ENCODE data around the gene GJD2. TPM values are rescaled to one million over a fixed set of nuclear protein-coding genes. Genes with fewer than 3 reads are reported as not detected.
A peak's percentile ranks its signal among the peaks of the same experiment; 100 is the strongest.

GJD2 gene
- total RNA-seq, 1 donor from 2014 or later = not detected

DNA sequence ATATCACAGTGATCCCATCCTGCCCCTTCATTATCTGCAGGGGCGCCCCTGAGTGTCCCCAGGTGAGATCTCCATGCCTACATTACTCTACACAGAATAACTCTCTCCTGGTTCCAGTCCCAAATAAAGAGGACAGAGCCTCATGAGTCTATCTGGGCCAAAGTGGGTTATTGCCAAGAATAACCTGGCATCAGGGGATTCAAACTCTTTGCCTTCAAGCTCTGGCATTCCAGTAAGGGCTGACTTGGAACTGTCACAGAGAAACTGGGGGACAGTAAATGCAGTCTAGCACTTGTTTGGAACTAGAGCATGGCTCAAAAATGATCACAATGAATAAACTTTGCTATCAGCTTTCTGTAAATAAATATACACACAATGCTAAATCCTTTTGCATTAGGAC, 30.3 kb downstream of the GJD2 start:
- Mint-ChIP-seq H3K4me1 (peaks cover 19% of the 10 kb centered on the region), H3K9me3 (peaks cover 4% of the 10 kb centered on the region), H3K36me3 (no peaks in the 10 kb centered on the region), H3K27me3 (ENCODE audit: low read depth) (no peaks in the 10 kb centered on the region), H3K27ac (no peak overlapping the region), H3K4me3 (no peak overlapping the region)
- no peak for DNase-seq (ENCODE audit: low spot score in 2 of 2, unreplicated experiment in 2 of 2)
- TF ChIP-seq, protein P1, sequence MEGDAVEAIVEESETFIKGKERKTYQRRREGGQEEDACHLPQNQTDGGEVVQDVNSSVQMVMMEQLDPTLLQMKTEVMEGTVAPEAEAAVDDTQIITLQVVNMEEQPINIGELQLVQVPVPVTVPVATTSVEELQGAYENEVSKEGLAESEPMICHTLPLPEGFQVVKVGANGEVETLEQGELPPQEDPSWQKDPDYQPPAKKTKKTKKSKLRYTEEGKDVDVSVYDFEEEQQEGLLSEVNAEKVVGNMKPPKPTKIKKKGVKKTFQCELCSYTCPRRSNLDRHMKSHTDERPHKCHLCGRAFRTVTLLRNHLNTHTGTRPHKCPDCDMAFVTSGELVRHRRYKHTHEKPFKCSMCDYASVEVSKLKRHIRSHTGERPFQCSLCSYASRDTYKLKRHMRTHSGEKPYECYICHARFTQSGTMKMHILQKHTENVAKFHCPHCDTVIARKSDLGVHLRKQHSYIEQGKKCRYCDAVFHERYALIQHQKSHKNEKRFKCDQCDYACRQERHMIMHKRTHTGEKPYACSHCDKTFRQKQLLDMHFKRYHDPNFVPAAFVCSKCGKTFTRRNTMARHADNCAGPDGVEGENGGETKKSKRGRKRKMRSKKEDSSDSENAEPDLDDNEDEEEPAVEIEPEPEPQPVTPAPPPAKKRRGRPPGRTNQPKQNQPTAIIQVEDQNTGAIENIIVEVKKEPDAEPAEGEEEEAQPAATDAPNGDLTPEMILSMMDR (IDR thresholded peaks at IDR 0.05; ENCODE audit: unreplicated experiment) = no peak

DNA sequence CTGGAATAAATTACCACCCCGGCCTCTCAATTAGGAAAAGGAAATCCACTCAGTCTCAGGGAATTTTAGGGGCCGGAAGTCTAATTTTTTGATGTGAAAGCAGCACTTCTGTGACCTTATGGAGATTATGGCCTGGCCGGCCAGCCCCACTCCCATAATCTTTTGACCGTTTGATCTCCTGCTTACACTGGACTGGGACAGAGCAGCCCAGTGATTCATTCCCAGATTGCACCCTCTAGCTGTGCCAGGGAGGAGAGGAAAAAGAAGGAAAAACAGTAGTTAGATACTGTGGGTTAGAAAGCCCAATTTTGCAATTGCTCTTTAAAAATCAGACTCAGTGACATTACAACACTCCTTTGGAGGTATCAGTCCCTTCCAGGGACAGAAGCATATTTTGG, 32.4 kb downstream of the GJD2 start:
- H3K9me3 Mint-ChIP-seq = no peaks in the 10 kb centered on the region
- no peaks in the 10 kb centered on the region for H3K27me3 Mint-ChIP-seq (ENCODE audit: low read depth)
- H3K36me3 Mint-ChIP-seq = no peaks in the 10 kb centered on the region
- H3K27ac Mint-ChIP-seq = peak overlapping the region; percentile 86
- no peak for DNase-seq (ENCODE audit: low spot score in 2 of 2, unreplicated experiment in 2 of 2)
- peaks cover 27% of the 10 kb centered on the region for H3K4me1 Mint-ChIP-seq
- TF ChIP-seq, protein P1 (IDR thresholded peaks at IDR 0.05; ENCODE audit: unreplicated experiment) = no peak
- H3K4me3 Mint-ChIP-seq = peak overlapping the region; percentile 58

DNA sequence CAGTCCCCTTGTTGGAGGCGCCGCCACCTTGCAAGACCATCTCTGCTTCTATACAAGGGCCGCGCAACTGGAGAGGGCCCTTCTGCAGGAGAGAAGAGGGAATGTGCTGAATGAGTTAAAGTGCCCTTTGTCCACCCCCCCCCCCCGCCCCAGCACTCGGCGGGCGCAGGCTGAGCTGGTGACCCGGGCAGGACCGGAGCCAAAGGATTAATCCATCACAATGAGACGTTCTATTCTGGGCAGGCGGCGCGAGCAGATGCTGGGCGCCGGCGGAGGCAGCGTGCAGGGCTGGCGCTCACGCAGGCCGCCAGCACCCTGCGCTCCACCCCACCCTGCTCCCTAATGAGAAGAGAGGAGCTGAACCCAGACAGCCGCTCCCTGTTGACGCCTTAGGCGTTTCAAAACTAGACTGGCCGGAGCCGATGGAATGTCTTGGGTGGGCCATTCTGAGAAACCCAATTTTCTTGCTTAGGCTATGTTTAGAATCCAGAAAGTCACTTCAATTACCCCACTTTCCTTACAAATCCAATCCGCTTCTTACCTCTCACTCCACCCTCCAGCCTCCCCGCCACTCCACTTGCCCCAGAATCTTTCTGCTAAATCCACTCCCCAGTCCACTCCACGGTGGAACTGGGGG, 32.9 kb downstream of the GJD2 start:
- peak overlapping the region; percentile 58 for H3K4me3 Mint-ChIP-seq
- DNase-seq (ENCODE audit: low spot score in 2 of 2, unreplicated experiment in 2 of 2) = peak; percentile 24 to 56
- H3K4me1 Mint-ChIP-seq = peaks cover 27% of the 10 kb centered on the region
- no peaks in the 10 kb centered on the region for H3K27me3 Mint-ChIP-seq (ENCODE audit: low read depth)
- H3K36me3 Mint-ChIP-seq = no peaks in the 10 kb centered on the region
- H3K27ac Mint-ChIP-seq = peak overlapping the region; percentile 86
- TF ChIP-seq, protein P1 (IDR thresholded peaks at IDR 0.05; ENCODE audit: unreplicated experiment) = no peak
- no peaks in the 10 kb centered on the region for H3K9me3 Mint-ChIP-seq

DNA sequence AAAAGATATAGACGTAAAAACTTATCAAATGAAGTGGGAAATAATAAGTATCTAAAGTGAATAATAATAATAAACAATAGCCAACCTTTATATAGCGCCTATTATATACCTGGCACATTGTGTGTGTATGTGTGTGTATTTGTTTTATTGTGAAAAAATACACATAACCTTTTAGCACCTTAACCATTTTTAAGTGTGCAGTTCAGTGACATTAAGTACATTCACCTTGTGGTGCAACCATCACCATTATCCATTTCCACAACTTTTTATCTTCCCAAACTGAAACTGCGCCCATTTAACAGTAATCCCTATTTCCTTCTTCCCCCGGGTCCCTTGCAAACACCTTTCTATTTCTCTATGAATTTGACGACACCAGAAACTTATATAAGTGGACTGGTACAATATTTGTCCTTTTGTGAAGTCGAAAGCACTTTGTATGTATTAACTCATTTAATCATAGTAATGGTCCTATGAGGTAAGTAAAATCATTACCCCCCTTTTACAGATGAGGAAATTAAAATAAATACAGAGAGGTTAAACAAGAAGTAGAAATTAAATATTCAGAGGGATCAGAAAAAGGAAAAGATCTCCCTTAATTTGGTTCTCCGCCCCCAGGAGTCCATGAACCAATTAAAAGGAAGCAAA, 33.5 kb downstream of the GJD2 start:
- no peaks in the 10 kb centered on the region for H3K36me3 Mint-ChIP-seq
- DNase-seq (ENCODE audit: low spot score in 2 of 2, unreplicated experiment in 2 of 2) = no peak
- H3K27me3 Mint-ChIP-seq (ENCODE audit: low read depth) = no peaks in the 10 kb centered on the region
- peak overlapping the region; percentile 58 for H3K4me3 Mint-ChIP-seq
- peaks cover 27% of the 10 kb centered on the region for H3K4me1 Mint-ChIP-seq
- H3K9me3 Mint-ChIP-seq = no peaks in the 10 kb centered on the region
- TF ChIP-seq, protein P1 (IDR thresholded peaks at IDR 0.05; ENCODE audit: unreplicated experiment) = no peak
- H3K27ac Mint-ChIP-seq = no peak overlapping the region

DNA sequence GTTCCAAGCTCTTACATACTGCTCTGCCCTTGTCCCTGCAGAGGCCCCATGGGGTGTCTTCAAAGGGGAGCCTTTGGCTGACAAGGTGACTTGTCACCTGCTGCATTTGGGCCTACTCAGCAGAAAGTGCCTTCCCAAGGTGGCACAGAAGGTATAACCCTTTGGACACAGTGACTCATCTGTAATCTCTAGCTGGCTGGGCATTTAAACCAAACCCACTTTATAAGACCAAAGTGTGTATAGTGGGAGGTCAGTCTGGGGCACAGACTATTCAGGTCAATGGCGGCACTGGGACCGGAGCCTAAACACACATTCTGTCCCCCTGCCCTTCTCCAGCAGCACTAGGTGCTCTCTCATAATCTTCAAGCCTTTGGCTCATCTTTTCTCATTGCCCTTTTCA, 35.1 kb downstream of the GJD2 start:
- TF ChIP-seq, protein P1 (IDR thresholded peaks at IDR 0.05; ENCODE audit: unreplicated experiment) = no peak
- H3K4me3 Mint-ChIP-seq = no peak overlapping the region
- no peaks in the 10 kb centered on the region for H3K27me3 Mint-ChIP-seq (ENCODE audit: low read depth)
- H3K9me3 Mint-ChIP-seq = no peaks in the 10 kb centered on the region
- H3K36me3 Mint-ChIP-seq = no peaks in the 10 kb centered on the region
- peaks cover 27% of the 10 kb centered on the region for H3K4me1 Mint-ChIP-seq
- no peak for DNase-seq (ENCODE audit: low spot score in 2 of 2, unreplicated experiment in 2 of 2)
- no peak overlapping the region for H3K27ac Mint-ChIP-seq

Data from mesothelial cell of epicardium (in vitro differentiated cells).